ENCODE results near the gene FKBP10. TPM values are rescaled to one million over a fixed set of nuclear protein-coding genes. Genes with fewer than 3 reads are reported as not detected.
A peak's percentile ranks its signal among the peaks of the same experiment; 100 is the strongest.

The FKBP10 gene
- total and polyA plus RNA-seq, 9 of the 15 experiments (the other 6 are each of a cell fraction or from before 2014, with no cell fraction given) = 0.03 to 3.0 (median 1.4) TPM; not detected in 1

DNA sequence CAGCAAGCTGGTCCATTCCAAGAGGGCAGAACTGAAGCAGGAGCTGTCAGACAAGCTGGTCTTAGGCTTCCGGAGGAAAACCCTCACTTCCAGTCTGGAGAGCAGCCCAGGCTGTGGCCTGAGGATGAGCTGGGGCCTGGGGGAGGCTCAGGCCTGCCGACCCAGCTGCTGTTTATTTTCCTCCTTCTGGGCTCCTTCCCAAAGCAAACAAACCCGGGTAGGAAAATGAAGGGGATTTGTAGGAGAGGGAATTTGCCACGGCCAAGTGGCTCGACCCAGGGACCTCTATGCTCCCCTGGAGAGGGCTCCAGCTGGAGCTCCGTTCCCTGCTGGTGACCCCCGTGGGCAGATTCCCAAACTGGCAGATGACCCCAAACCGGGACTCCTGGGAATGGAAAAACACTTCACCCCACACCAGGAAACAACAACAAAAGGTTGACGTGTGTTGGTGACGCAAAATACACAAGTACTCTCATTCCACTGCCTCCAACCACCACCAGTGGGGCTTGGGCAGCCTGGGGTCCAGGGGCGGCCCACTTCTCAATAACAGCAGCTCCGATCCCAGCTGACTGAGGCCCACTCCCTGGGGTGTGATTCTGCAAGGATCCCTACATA is 35.1 kb upstream of the FKBP10 start:
- ChIA-PET POLR2A (interaction anchor here (0.6 to 1.9 kb wide), 6 partner anchors 8 to 153 kb away, joined by 3 to 11 read pairs (median 4); partner anchors contain the start of genes JUP and ODAD4), CTCF (ENCODE audit: low intra/inter-chr PET ratio) (no interaction called here)
- Histone ChIP-seq H3K4me2 (ENCODE audit: insufficient read depth, low read length) (no peak overlapping the region), H3K27me3 (ENCODE audit: control insufficient read depth in 2 of 2, insufficient read depth in 2 of 2, low read length in 2 of 2) (no peaks in the 10 kb centered on the region), H4K20me1 (replicated peaks; ENCODE audit: control insufficient read depth, insufficient read depth, low read length) (peaks cover 12% of the 10 kb centered on the region), H3K9me1 (ENCODE audit: control insufficient read depth, insufficient read depth, low read length) (peaks cover 7% of the 10 kb centered on the region), H3K4me1 (replicated peaks in 1 of 2; ENCODE audit: control insufficient read depth in 2 of 2, insufficient read depth in 2 of 2, low read length in 2 of 2) (peaks cover 15 to 36% of the 10 kb centered on the region in 2 experiments), H2AFZ (ENCODE audit: low read depth, low read length) (no peak overlapping the region), H3K4me3 (no peak overlapping the region), H3K36me3 (ENCODE audit: control insufficient read depth, insufficient read depth, low read length) (peaks cover 47% of the 10 kb centered on the region; the same call in 2 of the 3 replicates), H3K27ac (ENCODE audit: extremely low read depth, low read depth, low read length) (no peak overlapping the region), H3K9ac (ENCODE audit: insufficient read depth in 1 of 2, low read depth in 2 of 2, low read length in 2 of 2) (peak overlapping the region in 1 of 2 experiments; percentile 76; a peak in 2 of 4 replicates), H3K79me2 (ENCODE audit: control insufficient read depth, insufficient read depth, low read length) (peaks cover 72% of the 10 kb centered on the region), H3K9me3 (replicated peaks; ENCODE audit: control insufficient read depth, insufficient read depth, low read depth, low read length) (no peaks in the 10 kb centered on the region)
- intact Hi-C loops (cut with micrococcal nuclease) (no loop called here), in situ Hi-C loops (cut with MboI) (no loop called here)
- FAIRE-seq (no peak), DNase-seq (ENCODE audit: extremely low read depth in 1 of 4, low spot score in 3 of 4) (no peak), ATAC-seq (no peak)
- BruUV-seq (replicated peaks) = no TSS peak
- TF ChIP-seq FUS (optimal IDR thresholded peaks at IDR 0.05; ENCODE audit: low read depth, low read length) = no peak
- TF ChIP-seq E2F4 (CRISPR knock-in tag; IDR thresholded peaks at IDR 0.05; ENCODE audit: low read depth) = no peak
- 79% methylated on average over 9 of the region's 12 CpGs for WGBS (ENCODE audit: insufficient coverage, low coverage, missing lambda C conversion rate)

DNA sequence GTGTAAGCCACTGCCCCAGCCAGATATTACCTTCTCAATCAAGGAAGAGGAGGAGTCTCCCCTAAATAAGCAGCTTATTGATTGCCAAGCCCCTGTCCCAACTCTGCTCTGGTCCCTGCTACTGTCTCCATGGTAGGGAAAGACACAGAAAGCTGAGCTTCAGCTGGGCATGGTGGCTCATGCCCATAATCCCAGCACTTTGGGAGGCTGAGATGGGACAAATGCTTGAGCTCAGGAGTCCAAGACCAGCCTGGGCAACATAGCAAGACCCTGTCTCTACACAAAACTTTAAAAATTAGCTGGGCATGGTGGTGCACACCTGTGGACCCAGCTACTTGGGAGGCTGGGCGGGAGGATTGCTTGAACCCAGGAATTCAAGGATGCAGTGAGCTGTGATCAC is 32.9 kb upstream of the FKBP10 start:
- peaks cover 41% of the 10 kb centered on the region; the same call in 1 of the 3 replicates for H3K36me3 ChIP-seq (ENCODE audit: control insufficient read depth, insufficient read depth, low read length)
- H4K20me1 ChIP-seq (replicated peaks; ENCODE audit: control insufficient read depth, insufficient read depth, low read length) = peaks cover 9% of the 10 kb centered on the region
- FAIRE-seq = no peak
- no peak overlapping the region for H3K4me2 ChIP-seq (ENCODE audit: insufficient read depth, low read length)
- no peaks in the 10 kb centered on the region for H3K27me3 ChIP-seq (ENCODE audit: control insufficient read depth in 2 of 2, insufficient read depth in 2 of 2, low read length in 2 of 2)
- H3K9ac ChIP-seq (ENCODE audit: insufficient read depth in 1 of 2, low read depth in 2 of 2, low read length in 2 of 2) = no peak overlapping the region
- TF ChIP-seq ZNF124 (CRISPR knock-in tag; IDR thresholded peaks at IDR 0.05) = no peak
- 0 out of 2 replicates have a peak, but pooled peaks have one; percentile 6 for TF ChIP-seq ZNF121 (CRISPR knock-in tag; conservative IDR thresholded peaks at IDR 0.05)
- ChIA-PET CTCF (ENCODE audit: low intra/inter-chr PET ratio) (no interaction called here), POLR2A (interaction anchor here (0.6 to 1.4 kb wide), 4 partner anchors 9 to 16 kb away, joined by 3 to 4 read pairs (median 3); no protein-coding TSS in a partner anchor)
- peaks cover 7% of the 10 kb centered on the region for H3K9me1 ChIP-seq (ENCODE audit: control insufficient read depth, insufficient read depth, low read length)
- intact Hi-C loops (cut with micrococcal nuclease) = no loop called here
- H3K4me1 ChIP-seq (replicated peaks in 1 of 2; ENCODE audit: control insufficient read depth in 2 of 2, insufficient read depth in 2 of 2, low read length in 2 of 2) = peaks cover 27 to 39% of the 10 kb centered on the region in 2 experiments
- H3K4me3 ChIP-seq = no peak overlapping the region
- no peak for ATAC-seq
- H3K79me2 ChIP-seq (ENCODE audit: control insufficient read depth, insufficient read depth, low read length) = peaks cover 81% of the 10 kb centered on the region
- H2AFZ ChIP-seq (ENCODE audit: low read depth, low read length) = no peak overlapping the region
- no peak overlapping the region; the same call in 2 of the 3 replicates for H3K27ac ChIP-seq (ENCODE audit: extremely low read depth, low read depth, low read length)
- BruUV-seq (replicated peaks) = no TSS peak
- H3K9me3 ChIP-seq (replicated peaks; ENCODE audit: control insufficient read depth, insufficient read depth, low read depth, low read length) = no peaks in the 10 kb centered on the region
- WGBS (ENCODE audit: insufficient coverage, low coverage, missing lambda C conversion rate) = 67% methylated on average over 1 of the region's 1 CpG
- DNase-seq (ENCODE audit: extremely low read depth in 1 of 4, low spot score in 3 of 4) = no peak
- in situ Hi-C loops (cut with MboI) = no loop called here

Measured in K562 (cell line).